GM12892 (cell line): ENCODE data around the gene PHLPP1.

Experiments used
- POLR2A ChIP-seq: IDR thresholded peaks from 2 replicates; pipeline ENCODE4 v1.6.1; 2011; ENCODE audit warnings: low read depth, low read length, control low read depth
- POLR2AphosphoS5 ChIP-seq: IDR thresholded peaks from 2 replicates; pipeline ENCODE4 v1.6.1; 2011; ENCODE audit warnings: low read depth, low read length, control low read depth

- TF ChIP-seq POLR2AphosphoS5 (no peak), POLR2A (no peak)
These were observed 23.3 kb downstream of the PHLPP1 start for GRCh38 chr18:62738639-62739038.
